Adrenal gland (tissue), 12 donors: ENCODE results near the gene POLE3. TPM values are rescaled to one million over a fixed set of nuclear protein-coding genes. Genes with fewer than 3 reads are reported as not detected.

Experiments used
- DNase-seq, 7 donors: peaks; one replicate each; pipeline ENCODE4 v3.0.0-alpha.2; 2019 to 2020
- H3K27ac ChIP-seq, 5 donors: fragments of 200-600 bp; sonication (generic) in 4 of 5; 1 replicate in 3 of 5; 2 replicates in 2 of 5; pipeline versions ENCODE4 v1.5.1 to v1.8.0; 2016 to 2020; ENCODE audit warnings: mild to moderate bottlenecking in 1 of 5
- H3K27me3 ChIP-seq: fragments of 200-600 bp; 2 replicates; pipeline ENCODE4 v1.8.0; 2021
- H3K36me3 ChIP-seq, 2 donors: fragments of 200-600 bp; replicated peaks in 1 of 2; 1 replicate in 1 of 2; 2 replicates in 1 of 2; pipeline versions ENCODE4 v1.5.1 to v1.8.0; 2018 to 2022
- H3K4me1 ChIP-seq, 2 donors: fragments of 200-600 bp; replicated peaks in 1 of 2; 1 replicate in 1 of 2; 2 replicates in 1 of 2; pipeline versions ENCODE4 v1.5.1 to v1.8.0; 2018 to 2021
- H3K4me3 ChIP-seq, 4 donors: fragments of 200-600 bp; sonication (generic) in 3 of 4; one replicate each; pipeline ENCODE4 v1.5.1; 2016 to 2018
- H3K9me3 ChIP-seq, 3 donors: fragments of 200-600 bp; sonication (generic) in 1 of 3; replicated peaks in 1 of 3; 1 replicate in 2 of 3; 2 replicates in 1 of 3; pipeline versions ENCODE4 v1.5.1 to v1.8.0; 2016 to 2021
- POLR2A ChIP-seq, 2 donors: fragments of 450-650 bp; IDR thresholded peaks; one replicate each; pipeline ENCODE4 v1.6.1; 2017; ENCODE audit warnings: antibody characterized with exemption in 2 of 2, mild to moderate bottlenecking in 2 of 2, moderate library complexity in 1 of 2
- WGBS, 4 donors: extraction: QIAGEN DNeasy Blood & Tissue Kit in 2 of 4; methylation state at CpG; one replicate each; pipeline versions ENCODE4 v1.1.5 to v1.1.7; 2013 to 2017; 5-methylcytosine and 5-hydroxymethylcytosine counted together
- intact Hi-C, 2 donors: fragments of 100-400 bp; cut with DNase I; formaldehyde crosslinking; loops; one replicate each; pipeline versions ENCODE4 v1.14.1 to v1.15.0; 2022 to 2023
- polyA plus RNA-seq, 3 donors: library from polyadenylated mRNA; stranded (reverse); fragments of 200-250 nt in 2 of 3; fragments of 350-450 nt in 1 of 3; fragmentation: Illumina TruSeq in 1 of 3; extraction: RNeasy Lipid Tissue Mini Kit (QIAGEN cat#74804) in 1 of 3; gene quantifications; one replicate each; pipeline ENCODE4 v1.2.3, GENCODE V29; 2013 to 2014
- total RNA-seq, 9 donors: library from RNA; depleted of rRNA in 4 of 9; stranded (reverse); fragments of >200 nt in 4 of 9; fragments of 120-200 nt in 1 of 9; fragmentation: NEBNext Ultra II Directional in 1 of 9; extraction: Animal tissue kit (Norgen Biotek cat#: 25700) in 1 of 9; gene quantifications; one replicate each; pipeline versions ENCODE4 v1.1.0 to v1.2.4, GENCODE V29; 2013 to 2023
- TF ChIP-seq, protein P1 (sequence below), 6 experiments: fragments of 450-650 bp in 4 of 6; fragments of 200-600 bp in 2 of 6; sonication (generic) in 1 of 6; IDR thresholded peaks; 1 replicate in 5 of 6; 2 replicates in 1 of 6; pipeline versions ENCODE4 v1.5.1 to v1.8.0; 2016 to 2021; ENCODE audit warnings: antibody characterized with exemption in 6 of 6, mild to moderate bottlenecking in 2 of 6, moderate library complexity in 1 of 6
- donor health status: healthy with polysubstance abuse.
- donor health status: Bipolar disorder and iron deficiency.
- donor health status: DM: yes; HTN: yes; CAD: no.
- donor health status: DM: no; HTN: no; CAD: no.
- donor health status: DM: no; HTN: no; CAD: no.
- donor health status: DM: yes; HTN: yes; CAD: no.

The POLE3 gene
- total and polyA plus RNA-seq, 12 donors: 14.9 to 79.1 (median 42.5) TPM

DNA sequence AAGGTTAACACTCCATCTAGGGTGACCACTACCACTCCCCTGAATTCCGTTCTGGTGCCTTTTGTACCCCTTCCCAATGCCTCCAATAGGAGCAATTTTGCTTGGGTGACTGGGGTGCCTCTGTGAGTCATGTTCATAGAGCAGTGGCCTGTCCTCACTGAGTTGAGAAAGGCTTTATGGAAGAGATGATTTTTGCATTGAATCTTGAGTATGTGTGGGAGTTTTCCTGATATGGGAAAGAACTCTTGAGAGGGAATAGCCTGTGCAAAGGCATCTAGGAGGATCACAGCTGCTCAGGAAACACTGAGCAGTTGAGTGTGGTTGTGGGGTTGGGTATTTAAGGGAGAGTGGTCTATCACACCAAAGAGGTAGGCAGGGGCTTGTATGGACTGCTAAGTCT is 16.2 kb upstream of the POLE3 start:
- no peaks in the 10 kb centered on the region for H3K4me1 ChIP-seq
- intact Hi-C loops: no loop called here
- no peaks in the 10 kb centered on the region for H3K36me3 ChIP-seq
- H3K27ac ChIP-seq: no peak overlapping the region
- no peak overlapping the region for H3K4me3 ChIP-seq
- TF ChIP-seq POLR2A (IDR thresholded peaks at IDR 0.05): no peak
- TF ChIP-seq, protein P1, sequence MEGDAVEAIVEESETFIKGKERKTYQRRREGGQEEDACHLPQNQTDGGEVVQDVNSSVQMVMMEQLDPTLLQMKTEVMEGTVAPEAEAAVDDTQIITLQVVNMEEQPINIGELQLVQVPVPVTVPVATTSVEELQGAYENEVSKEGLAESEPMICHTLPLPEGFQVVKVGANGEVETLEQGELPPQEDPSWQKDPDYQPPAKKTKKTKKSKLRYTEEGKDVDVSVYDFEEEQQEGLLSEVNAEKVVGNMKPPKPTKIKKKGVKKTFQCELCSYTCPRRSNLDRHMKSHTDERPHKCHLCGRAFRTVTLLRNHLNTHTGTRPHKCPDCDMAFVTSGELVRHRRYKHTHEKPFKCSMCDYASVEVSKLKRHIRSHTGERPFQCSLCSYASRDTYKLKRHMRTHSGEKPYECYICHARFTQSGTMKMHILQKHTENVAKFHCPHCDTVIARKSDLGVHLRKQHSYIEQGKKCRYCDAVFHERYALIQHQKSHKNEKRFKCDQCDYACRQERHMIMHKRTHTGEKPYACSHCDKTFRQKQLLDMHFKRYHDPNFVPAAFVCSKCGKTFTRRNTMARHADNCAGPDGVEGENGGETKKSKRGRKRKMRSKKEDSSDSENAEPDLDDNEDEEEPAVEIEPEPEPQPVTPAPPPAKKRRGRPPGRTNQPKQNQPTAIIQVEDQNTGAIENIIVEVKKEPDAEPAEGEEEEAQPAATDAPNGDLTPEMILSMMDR (IDR thresholded peaks at IDR 0.05): no peak
- WGBS, 4 donors: 44 to 80% (median 71%) methylated on average over 1 of the region's 1 CpG
- H3K27me3 ChIP-seq: no peaks in the 10 kb centered on the region
- no peak for DNase-seq
- no peaks in the 10 kb centered on the region for H3K9me3 ChIP-seq

DNA sequence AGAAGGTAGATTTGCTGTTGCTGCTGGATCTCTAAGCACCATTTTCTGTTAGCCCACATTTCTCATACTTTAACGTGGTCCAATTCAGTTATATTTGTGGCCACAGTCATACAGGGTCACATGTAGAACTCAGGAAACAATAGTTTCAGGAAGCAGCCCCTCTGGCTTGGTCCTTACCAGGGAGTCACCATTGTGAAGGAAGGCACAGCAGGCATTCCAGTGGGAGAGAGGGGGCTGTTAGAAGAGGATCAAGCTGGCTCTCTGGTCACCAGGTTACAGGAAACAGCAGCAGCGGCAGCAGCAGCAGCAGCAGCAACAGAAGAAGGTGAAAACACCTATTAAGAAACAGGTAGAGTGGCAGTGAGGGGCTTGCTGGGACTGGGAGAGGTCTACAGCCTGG is 14.6 kb upstream of the POLE3 start:
- DNase-seq: no peak
- intact Hi-C loops: no loop called here
- TF ChIP-seq, protein P1 (IDR thresholded peaks at IDR 0.05): no peak
- no peak for TF ChIP-seq POLR2A (IDR thresholded peaks at IDR 0.05)
- H3K27ac ChIP-seq: no peak overlapping the region
- 49 to 67% (median 58%) methylated on average over 2 of the region's 2 CpGs for WGBS, 4 donors
- H3K4me3 ChIP-seq: no peak overlapping the region
- no peaks in the 10 kb centered on the region for H3K4me1 ChIP-seq
- H3K36me3 ChIP-seq: no peaks in the 10 kb centered on the region
- H3K9me3 ChIP-seq: no peaks in the 10 kb centered on the region
- no peaks in the 10 kb centered on the region for H3K27me3 ChIP-seq

DNA sequence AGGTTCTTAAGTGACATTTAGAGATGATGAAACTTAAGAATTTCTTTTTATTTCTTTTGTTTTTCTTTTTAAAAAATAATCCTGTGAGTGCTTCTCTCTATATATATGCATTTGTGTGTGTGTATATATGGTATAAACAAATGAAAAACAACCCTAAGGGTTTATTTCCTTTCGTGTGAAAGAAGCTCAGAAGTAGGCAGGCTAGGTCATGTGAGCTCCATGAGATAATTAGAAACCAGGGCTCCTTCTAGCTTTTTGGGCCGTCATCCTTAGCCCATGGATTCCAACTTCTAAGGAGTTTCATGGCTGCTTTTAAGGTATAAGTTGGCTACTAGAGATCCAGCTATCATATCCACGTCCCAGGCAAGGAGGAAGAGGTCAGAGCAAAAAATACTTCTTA is 11.3 kb upstream of the POLE3 start:
- Histone ChIP-seq H3K27me3 (no peaks in the 10 kb centered on the region), H3K4me1 (no peaks in the 10 kb centered on the region), H3K9me3 (no peaks in the 10 kb centered on the region), H3K4me3 (no peak overlapping the region), H3K27ac (no peak overlapping the region), H3K36me3 (no peaks in the 10 kb centered on the region)
- WGBS, 4 donors: 75 to 92% (median 82%) methylated on average over 3 of the region's 3 CpGs
- no peak for DNase-seq
- intact Hi-C loops: no loop called here
- TF ChIP-seq, protein P1 (IDR thresholded peaks at IDR 0.05): no peak
- TF ChIP-seq POLR2A (IDR thresholded peaks at IDR 0.05): no peak

DNA sequence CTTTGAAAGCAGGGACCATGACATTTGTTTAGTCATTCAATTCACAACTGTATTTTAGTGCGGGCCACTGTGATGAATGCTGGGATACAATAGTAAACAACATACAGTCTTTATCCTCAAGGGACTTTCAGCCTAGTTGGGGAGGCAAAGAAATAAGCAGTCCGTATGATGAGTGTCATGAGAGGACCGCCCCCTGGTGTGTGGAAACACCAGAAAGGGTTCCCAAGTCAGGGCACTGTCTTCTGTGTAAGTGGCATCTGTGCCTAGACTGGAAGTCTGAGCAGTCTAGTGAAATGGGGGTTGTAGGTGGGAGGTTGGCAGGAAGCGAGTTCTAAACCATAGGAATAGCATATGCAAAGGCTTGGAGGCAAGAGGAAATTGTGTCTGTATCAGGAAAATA is 6.9 kb upstream of the POLE3 start:
- Histone ChIP-seq H3K4me3 (no peak overlapping the region), H3K36me3 (no peaks in the 10 kb centered on the region), H3K4me1 (no peaks in the 10 kb centered on the region), H3K27ac (no peak overlapping the region), H3K27me3 (no peaks in the 10 kb centered on the region), H3K9me3 (no peaks in the 10 kb centered on the region)
- TF ChIP-seq, protein P1 (IDR thresholded peaks at IDR 0.05): no peak
- no peak for TF ChIP-seq POLR2A (IDR thresholded peaks at IDR 0.05)
- DNase-seq: no peak
- whole genome bisulfite sequencing, 4 donors: 79 to 86% (median 85%) methylated on average over 4 of the region's 4 CpGs
- intact Hi-C loops: no loop called here
